IMR-90 (cell line): ENCODE measurements around the gene ZKSCAN5.

Experiments used
- ELK1 ChIP-seq: fragments of 150-350 bp; IDR thresholded peaks from 2 replicates; pipeline ENCODE4 v1.6.1; 2016; ENCODE audit warnings: low read depth, mild to moderate bottlenecking, low read length, moderate library complexity, borderline replicate concordance
- MAFK ChIP-seq: IDR thresholded peaks from 2 replicates; pipeline ENCODE4 v1.6.1; 2012; ENCODE audit warnings: low read depth, low read length, improper control_type of control experiment
- MAZ ChIP-seq: IDR thresholded peaks from 2 replicates; pipeline ENCODE4 v1.6.1; 2012; ENCODE audit warnings: low read depth, mild to moderate bottlenecking, low read length, improper control_type of control experiment, moderate library complexity, borderline replicate concordance
- POLR2A ChIP-seq: IDR thresholded peaks from 2 replicates; pipeline ENCODE4 v1.6.1; 2012; ENCODE audit warnings: mild to moderate bottlenecking, low read depth, low read length
- RCOR1 ChIP-seq: IDR thresholded peaks from 2 replicates; pipeline ENCODE4 v1.6.1; 2012; ENCODE audit warnings: mild to moderate bottlenecking, low read length, improper control_type of control experiment; ENCODE audit not compliant: insufficient replicate concordance
- RFX5 ChIP-seq: IDR thresholded peaks from 2 replicates; pipeline ENCODE4 v1.8.0; 2012; ENCODE audit warnings: low read depth, mild to moderate bottlenecking, low read length, moderate library complexity
- SMC3 ChIP-seq: fragments of 150-350 bp; IDR thresholded peaks from 2 replicates; pipeline ENCODE4 v1.6.1; 2016; ENCODE audit warnings: low read depth, mild to moderate bottlenecking, antibody characterized with exemption, low read length, moderate library complexity
- USF2 ChIP-seq: fragments of 150-350 bp; IDR thresholded peaks from 2 replicates; pipeline ENCODE4 v1.6.1; 2017; ENCODE audit warnings: mild to moderate bottlenecking, antibody characterized with exemption, low read length, low read depth
- TF ChIP-seq, protein P1 (sequence below): conservative IDR thresholded peaks from 2 replicates; pipeline ENCODE4 v1.5.1; 2012; ENCODE audit warnings: mild to moderate bottlenecking, low read depth, low read length, improper control_type of control experiment

DNA sequence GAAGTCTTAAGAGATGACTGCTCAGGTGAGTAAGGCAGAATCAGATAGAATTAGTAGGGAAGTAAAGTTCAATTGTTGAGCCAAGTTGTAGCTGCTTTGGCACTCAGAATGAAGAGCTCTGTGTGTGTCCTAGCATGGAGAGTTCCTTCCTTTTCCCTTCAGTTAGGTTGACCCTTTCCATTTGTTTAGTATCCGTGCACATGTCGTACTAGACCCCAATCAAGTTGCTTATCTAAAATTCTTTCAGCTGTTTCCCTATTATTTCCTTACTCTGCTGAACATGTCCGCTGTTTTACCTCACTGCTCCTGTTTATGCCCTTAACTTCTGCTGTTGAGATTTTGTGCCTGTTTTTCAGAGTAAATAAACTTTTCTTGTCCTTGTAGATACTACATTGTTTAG, 67.3 kb downstream of the ZKSCAN5 start:
- TF ChIP-seq, protein P1, sequence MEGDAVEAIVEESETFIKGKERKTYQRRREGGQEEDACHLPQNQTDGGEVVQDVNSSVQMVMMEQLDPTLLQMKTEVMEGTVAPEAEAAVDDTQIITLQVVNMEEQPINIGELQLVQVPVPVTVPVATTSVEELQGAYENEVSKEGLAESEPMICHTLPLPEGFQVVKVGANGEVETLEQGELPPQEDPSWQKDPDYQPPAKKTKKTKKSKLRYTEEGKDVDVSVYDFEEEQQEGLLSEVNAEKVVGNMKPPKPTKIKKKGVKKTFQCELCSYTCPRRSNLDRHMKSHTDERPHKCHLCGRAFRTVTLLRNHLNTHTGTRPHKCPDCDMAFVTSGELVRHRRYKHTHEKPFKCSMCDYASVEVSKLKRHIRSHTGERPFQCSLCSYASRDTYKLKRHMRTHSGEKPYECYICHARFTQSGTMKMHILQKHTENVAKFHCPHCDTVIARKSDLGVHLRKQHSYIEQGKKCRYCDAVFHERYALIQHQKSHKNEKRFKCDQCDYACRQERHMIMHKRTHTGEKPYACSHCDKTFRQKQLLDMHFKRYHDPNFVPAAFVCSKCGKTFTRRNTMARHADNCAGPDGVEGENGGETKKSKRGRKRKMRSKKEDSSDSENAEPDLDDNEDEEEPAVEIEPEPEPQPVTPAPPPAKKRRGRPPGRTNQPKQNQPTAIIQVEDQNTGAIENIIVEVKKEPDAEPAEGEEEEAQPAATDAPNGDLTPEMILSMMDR, result no peak
- TF ChIP-seq POLR2A (no peak), RFX5 (no peak), USF2 (no peak), ELK1 (no peak), SMC3 (no peak), MAZ (no peak), MAFK (no peak), RCOR1 (no peak)
